Measurements from ENCODE around the gene PAF1.

GRCh38 chr19:39411832-39412099, 20.9 kb upstream of the PAF1 start:
- TF ChIP-seq, protein P1, sequence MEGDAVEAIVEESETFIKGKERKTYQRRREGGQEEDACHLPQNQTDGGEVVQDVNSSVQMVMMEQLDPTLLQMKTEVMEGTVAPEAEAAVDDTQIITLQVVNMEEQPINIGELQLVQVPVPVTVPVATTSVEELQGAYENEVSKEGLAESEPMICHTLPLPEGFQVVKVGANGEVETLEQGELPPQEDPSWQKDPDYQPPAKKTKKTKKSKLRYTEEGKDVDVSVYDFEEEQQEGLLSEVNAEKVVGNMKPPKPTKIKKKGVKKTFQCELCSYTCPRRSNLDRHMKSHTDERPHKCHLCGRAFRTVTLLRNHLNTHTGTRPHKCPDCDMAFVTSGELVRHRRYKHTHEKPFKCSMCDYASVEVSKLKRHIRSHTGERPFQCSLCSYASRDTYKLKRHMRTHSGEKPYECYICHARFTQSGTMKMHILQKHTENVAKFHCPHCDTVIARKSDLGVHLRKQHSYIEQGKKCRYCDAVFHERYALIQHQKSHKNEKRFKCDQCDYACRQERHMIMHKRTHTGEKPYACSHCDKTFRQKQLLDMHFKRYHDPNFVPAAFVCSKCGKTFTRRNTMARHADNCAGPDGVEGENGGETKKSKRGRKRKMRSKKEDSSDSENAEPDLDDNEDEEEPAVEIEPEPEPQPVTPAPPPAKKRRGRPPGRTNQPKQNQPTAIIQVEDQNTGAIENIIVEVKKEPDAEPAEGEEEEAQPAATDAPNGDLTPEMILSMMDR (IDR thresholded peaks at IDR 0.05) = peak; percentile 98
- TF ChIP-seq EZH2 (IDR thresholded peaks at IDR 0.05) (no peak), EZH2phosphoT487 (IDR thresholded peaks at IDR 0.05) (no peak)

Measured in neural progenitor cell (in vitro differentiated cells).